ENCODE results near the gene VPS35. TPM values are rescaled to one million over a fixed set of nuclear protein-coding genes. Genes with fewer than 3 reads are reported as not detected.

Gene VPS35
- total and polyA plus RNA-seq, 2 of the 13 experiments (the other 11 are each of a cell fraction or from before 2014, with no cell fraction given): 30.7 to 136 TPM

GRCh38 chr16:46690281-46691178, 1.6 kb upstream of the VPS35 start (continued):
- TF ChIP-seq ATF6 (CRISPR knock-in tag; conservative IDR thresholded peaks at IDR 0.05) (no peak), TRIM22 (IDR thresholded peaks at IDR 0.05) (no peak), ZNF230 (CRISPR knock-in tag; IDR thresholded peaks at IDR 0.05) (no peak), ZNF850 (CRISPR knock-in tag; conservative IDR thresholded peaks at IDR 0.05) (no peak), U2AF2 (IDR thresholded peaks at IDR 0.05; ENCODE audit: low read depth, low read length) (no peak), NR3C1 (CRISPR knock-in tag; IDR thresholded peaks at IDR 0.05) (no peak), SP2 (CRISPR knock-in tag; IDR thresholded peaks at IDR 0.05) (no peak), RCOR2 (CRISPR knock-in tag; IDR thresholded peaks at IDR 0.05) (no peak), NFE2 (CRISPR knock-in tag; IDR thresholded peaks at IDR 0.05) (no peak), TEAD3 (CRISPR knock-in tag; optimal IDR thresholded peaks at IDR 0.05; ENCODE audit: borderline replicate concordance) (peak; percentile 42), FOXJ3 (CRISPR knock-in tag; IDR thresholded peaks at IDR 0.05; ENCODE audit: borderline replicate concordance) (peak; percentile 31; the same call in 1 of the 2 replicates), ZNF33A (CRISPR knock-in tag; IDR thresholded peaks at IDR 0.05; ENCODE audit: borderline replicate concordance) (no peak), ZNF646 (CRISPR knock-in tag; IDR thresholded peaks at IDR 0.05) (peak; percentile 76; the same call in 1 of the 2 replicates), SALL1 (CRISPR knock-in tag; IDR thresholded peaks at IDR 0.05) (peak; percentile 74)
- TF ChIP-seq, protein P1, sequence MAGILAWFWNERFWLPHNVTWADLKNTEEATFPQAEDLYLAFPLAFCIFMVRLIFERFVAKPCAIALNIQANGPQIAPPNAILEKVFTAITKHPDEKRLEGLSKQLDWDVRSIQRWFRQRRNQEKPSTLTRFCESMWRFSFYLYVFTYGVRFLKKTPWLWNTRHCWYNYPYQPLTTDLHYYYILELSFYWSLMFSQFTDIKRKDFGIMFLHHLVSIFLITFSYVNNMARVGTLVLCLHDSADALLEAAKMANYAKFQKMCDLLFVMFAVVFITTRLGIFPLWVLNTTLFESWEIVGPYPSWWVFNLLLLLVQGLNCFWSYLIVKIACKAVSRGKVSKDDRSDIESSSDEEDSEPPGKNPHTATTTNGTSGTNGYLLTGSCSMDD (CRISPR knock-in tag; IDR thresholded peaks at IDR 0.05): no peak
